Endodermal cell (in vitro differentiated cells): Measurements from ENCODE around the gene DIS3L. TPM values are rescaled to one million over a fixed set of nuclear protein-coding genes. Genes with fewer than 3 reads are reported as not detected.

Experiments
- DNase-seq: peaks from one replicate; pipeline ENCODE4 v3.0.0-alpha.2; 2017
- H3K27ac ChIP-seq: 2 replicates; pipeline ENCODE4 v1.5.1; 2013; ENCODE audit warnings: mild to moderate bottlenecking, low read depth, low read length, moderate library complexity
- H3K27me3 ChIP-seq: 2 replicates; pipeline ENCODE4 v1.6.1; 2013; ENCODE audit warnings: mild to moderate bottlenecking, low read length, moderate library complexity; ENCODE audit not compliant: insufficient read depth, control insufficient read depth, poor library complexity, severe bottlenecking
- H3K36me3 ChIP-seq: 2 replicates; pipeline ENCODE4 v1.7.0; 2013; ENCODE audit warnings: mild to moderate bottlenecking, low read length, moderate library complexity; ENCODE audit not compliant: control insufficient read depth, insufficient read depth
- H3K4me1 ChIP-seq: one replicate; pipeline ENCODE4 v1.7.0; 2013; ENCODE audit warnings: low read length; ENCODE audit not compliant: control insufficient read depth, insufficient read depth
- H3K4me3 ChIP-seq: 2 replicates; pipeline ENCODE4 v1.5.1; 2013; ENCODE audit warnings: mild to moderate bottlenecking, low read length, moderate library complexity
- H3K9ac ChIP-seq: 2 replicates; pipeline ENCODE4 v1.6.1; 2013; ENCODE audit warnings: mild to moderate bottlenecking, low read length, moderate library complexity; ENCODE audit not compliant: poor library complexity, severe bottlenecking; ENCODE audit errors: extremely low read depth
- H3K9me3 ChIP-seq: 2 replicates; pipeline ENCODE4 v1.6.1; 2013; ENCODE audit warnings: mild to moderate bottlenecking, low read length, moderate library complexity; ENCODE audit not compliant: control insufficient read depth
- H3K27ac Mint-ChIP-seq: 2 replicates; pipeline ENCODE4 v1.8.0; 2020; ENCODE audit warnings: mixed read lengths
- H3K27me3 Mint-ChIP-seq: 2 replicates; pipeline ENCODE4 v1.8.0; 2021; ENCODE audit warnings: mild to moderate bottlenecking, mixed read lengths; ENCODE audit not compliant: insufficient read depth
- H3K36me3 Mint-ChIP-seq: 2 replicates; pipeline ENCODE4 v1.8.0; 2020; ENCODE audit warnings: low read depth, mixed read lengths
- H3K4me1 Mint-ChIP-seq: 2 replicates; pipeline ENCODE4 v1.8.0; 2020; ENCODE audit warnings: mixed read lengths
- H3K4me3 Mint-ChIP-seq: 2 replicates; pipeline ENCODE4 v1.8.0; 2020; ENCODE audit warnings: mild to moderate bottlenecking, moderate library complexity, mixed read lengths
- H3K9me3 Mint-ChIP-seq: 2 replicates; pipeline ENCODE4 v1.8.0; 2020; ENCODE audit warnings: mild to moderate bottlenecking, mixed read lengths
- CTCF ChIP-seq: fragments of 200-600 bp; sonication (generic); conservative IDR thresholded peaks from 2 replicates; pipeline ENCODE4 v1.5.0; 2021; ENCODE audit warnings: antibody characterized with exemption, mild to moderate bottlenecking
- WGBS, 2 experiments: methylation state at CpG; one replicate each; pipeline versions ENCODE4 v1.1.5 to v1.1.7; 2013; ENCODE audit warnings: missing lambda C conversion rate in 2 of 2, mixed read lengths in 1 of 2; ENCODE audit not compliant: insufficient coverage in 1 of 2, insufficient read length in 1 of 2; 5-methylcytosine and 5-hydroxymethylcytosine counted together
- total RNA-seq, 2 donors: library from RNA; stranded (reverse); fragmentation: NEBNext Ultra II Directional in 1 of 2; extraction: Animal tissue kit (Norgen Biotek cat#: 25700) in 1 of 2; gene quantifications; 2 replicates in 1 of 2; 3 replicates in 1 of 2; pipeline ENCODE4 v1.2.1, GENCODE V29; 2021

Gene DIS3L
- total RNA-seq, 2 donors from 2014 or later, result 26.3 to 38.4 TPM

- H3K9me3 ChIP-seq, result no peaks in the 10 kb centered on the region
- Mint-ChIP-seq H3K4me1 (no peaks in the 10 kb centered on the region), H3K9me3 (no peaks in the 10 kb centered on the region), H3K36me3 (no peaks in the 10 kb centered on the region), H3K27me3 (peaks cover 61% of the 10 kb centered on the region), H3K27ac (no peak overlapping the region), H3K4me3 (no peak overlapping the region)
- no peak for TF ChIP-seq CTCF
- 86 to 89% methylated on average over 1 to 2 of the region's 2 CpGs for WGBS, 2 experiments
- H3K27ac ChIP-seq, result no peak overlapping the region
- no peak overlapping the region for H3K9ac ChIP-seq
- H3K4me1 ChIP-seq, result no peaks in the 10 kb centered on the region
- no peaks in the 10 kb centered on the region for H3K36me3 ChIP-seq
- no peak overlapping the region for H3K4me3 ChIP-seq
- no peak for DNase-seq
- peaks cover 58% of the 10 kb centered on the region for H3K27me3 ChIP-seq
These were observed 43.7 kb upstream of the DIS3L start for GRCh38 chr15:66249605-66250174.

GRCh38 chr15:66251065-66251789 is 42.1 kb upstream of the DIS3L start:
- Mint-ChIP-seq H3K9me3 (no peaks in the 10 kb centered on the region), H3K4me3 (peak overlapping the region; percentile 66), H3K4me1 (no peaks in the 10 kb centered on the region), H3K27me3 (peaks cover 76% of the 10 kb centered on the region), H3K36me3 (no peaks in the 10 kb centered on the region), H3K27ac (no peak overlapping the region)
- H3K4me1 ChIP-seq, result no peaks in the 10 kb centered on the region
- no peak for DNase-seq
- H3K9ac ChIP-seq, result no peak overlapping the region
- no peaks in the 10 kb centered on the region for H3K9me3 ChIP-seq
- no peak for TF ChIP-seq CTCF
- peaks cover 73% of the 10 kb centered on the region for H3K27me3 ChIP-seq
- H3K36me3 ChIP-seq, result no peaks in the 10 kb centered on the region
- H3K4me3 ChIP-seq, result no peak overlapping the region
- WGBS, 2 experiments, result 43 to 44% methylated on average over 7 to 10 of the region's 10 CpGs
- H3K27ac ChIP-seq, result no peak overlapping the region

- Histone ChIP-seq H3K36me3 (no peaks in the 10 kb centered on the region), H3K27ac (no peak overlapping the region), H3K4me3 (peak overlapping the region; percentile 85), H3K27me3 (peaks cover 81% of the 10 kb centered on the region), H3K4me1 (no peaks in the 10 kb centered on the region), H3K9ac (no peak overlapping the region), H3K9me3 (no peaks in the 10 kb centered on the region)
- H3K4me3 Mint-ChIP-seq, result peak overlapping the region; percentile 66
- peak; percentile 88 for TF ChIP-seq CTCF
- peaks cover 84% of the 10 kb centered on the region for H3K27me3 Mint-ChIP-seq
- 3 to 15% methylated on average over 9 to 59 of the region's 72 CpGs for WGBS, 2 experiments
- peak; percentile 86 for DNase-seq
- H3K36me3 Mint-ChIP-seq, result no peaks in the 10 kb centered on the region
- H3K4me1 Mint-ChIP-seq, result no peaks in the 10 kb centered on the region
- no peaks in the 10 kb centered on the region for H3K9me3 Mint-ChIP-seq
- H3K27ac Mint-ChIP-seq, result no peak overlapping the region
These were observed 41.3 kb upstream of the DIS3L start for GRCh38 chr15:66251790-66252684.
